ENCODE results near the gene PLAGL1.
"Not testable (repeated sequence)": the region's sequence is repeated elsewhere in the genome, so short reads cannot be mapped to it uniquely, and the experiment has no call there.

PLAGL1 gene

DNA sequence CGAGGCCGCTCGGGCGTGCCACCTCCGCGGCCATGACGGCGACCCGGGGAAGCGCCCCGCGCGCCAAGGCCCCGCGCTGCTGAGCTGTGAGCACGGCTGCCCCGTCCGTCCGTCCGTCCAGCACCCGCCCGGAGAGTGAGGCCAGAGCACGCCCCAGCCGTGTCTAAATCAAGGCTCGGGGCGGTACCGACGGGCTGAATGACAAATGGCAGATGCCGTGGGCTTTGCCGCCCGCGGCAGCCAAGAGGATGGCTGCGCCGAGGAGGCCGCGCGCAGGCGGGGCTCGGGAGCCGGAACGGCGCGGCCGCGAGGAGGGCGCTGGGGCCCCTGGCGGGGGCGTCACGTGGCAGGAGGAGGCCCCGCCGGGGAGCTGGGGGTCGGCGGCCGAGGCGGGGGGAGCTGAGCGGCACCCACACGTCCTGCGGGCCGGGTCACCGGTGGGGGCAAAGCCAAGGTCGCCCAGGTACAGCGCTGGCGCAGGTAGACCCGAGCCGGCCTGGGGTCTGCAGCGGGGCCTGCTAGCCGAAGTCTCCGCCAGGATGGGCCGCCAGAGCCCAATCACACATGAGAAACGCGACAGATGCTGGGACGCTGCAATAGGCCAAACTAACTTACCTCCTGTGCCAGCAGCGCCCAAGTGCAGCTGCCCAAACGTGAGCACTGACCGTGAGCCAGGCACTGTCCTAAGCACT lies at the start of gene PLAGL1:
TSS of gene PLAGL1 (minus strand) at position 140 of the 692 bp plus-strand sequence. CDS start 60,123 bp downstream, outside the sequence.
- DNase-seq, result peak; percentile 54

GRCh38 chr6:144055121-144055931 lies 47.3 kb upstream of the PLAGL1 start:
- DNase-seq, result no peak

DNA sequence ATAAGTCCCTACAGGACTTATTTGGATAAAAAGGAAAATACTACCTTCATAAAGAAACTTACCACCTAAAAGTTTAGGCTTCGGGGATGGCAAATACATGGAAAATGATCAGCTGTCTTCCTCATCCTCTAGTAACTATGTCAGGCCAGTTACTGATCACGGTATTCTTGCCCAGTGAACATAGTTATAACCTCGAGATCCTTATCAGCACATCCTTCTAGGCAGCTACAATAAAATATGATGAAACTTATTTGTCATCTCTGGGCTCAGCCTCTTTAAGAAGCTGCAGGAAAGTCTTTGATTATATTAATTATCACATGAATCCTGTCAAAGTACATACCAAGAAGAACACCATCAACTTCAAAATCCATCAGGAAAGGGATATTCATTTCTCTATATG lies 45.5 kb upstream of the PLAGL1 start:
- DNase-seq, result no peak

DNA sequence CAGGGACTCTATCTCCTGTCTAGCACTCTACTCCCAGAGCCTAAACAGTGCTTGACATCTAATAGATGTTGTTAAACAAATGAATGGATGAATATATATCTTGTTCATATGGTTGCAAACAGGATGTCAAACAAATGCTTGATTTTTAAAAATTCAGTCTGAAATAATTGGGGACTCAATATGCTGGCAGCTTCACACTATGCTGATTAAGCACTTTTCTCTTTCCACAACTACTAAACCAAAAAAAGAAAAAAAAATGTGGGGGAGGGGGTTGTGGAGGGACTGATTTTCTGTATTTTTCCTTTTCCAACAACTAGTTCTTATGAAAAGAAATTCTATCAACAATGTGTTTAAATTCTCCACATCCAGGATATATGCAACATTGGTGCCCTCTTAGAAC lies 44.4 kb upstream of the PLAGL1 start:
- DNase-seq, result no peak

- no peak for DNase-seq
Observed at GRCh38 chr6:144049386-144049785, 41.3 kb upstream of the PLAGL1 start.

- no peak for DNase-seq
Observed at GRCh38 chr6:144047688-144048087, 39.6 kb upstream of the PLAGL1 start.

GRCh38 chr6:144046672-144047071 lies 38.6 kb upstream of the PLAGL1 start:
- not testable (repeated sequence) for DNase-seq

DNA sequence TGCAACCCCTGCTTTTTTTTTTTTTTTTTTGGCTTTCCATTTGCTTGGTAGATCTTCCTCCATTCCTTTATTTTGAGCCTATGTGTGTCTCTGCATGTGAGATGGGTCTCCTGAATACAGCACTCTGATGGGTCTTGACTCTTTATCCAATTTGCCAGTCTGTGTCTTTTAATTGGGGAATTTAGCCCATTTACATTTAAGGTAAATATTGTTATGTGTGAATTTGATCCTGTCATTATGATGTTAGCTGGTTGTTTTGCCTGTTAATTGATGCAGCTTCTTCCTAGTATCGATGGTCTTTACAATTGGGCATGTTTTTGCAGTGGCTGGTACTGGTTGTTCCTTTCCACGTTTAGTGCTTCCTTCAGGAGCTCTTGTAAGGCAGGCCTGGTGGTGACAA lies 36.9 kb upstream of the PLAGL1 start:
- not testable (repeated sequence) for DNase-seq

GRCh38 chr6:144036835-144037195 lies 28.8 kb upstream of the PLAGL1 start:
- DNase-seq, result no peak

- no peak for DNase-seq
Observed at GRCh38 chr6:144036064-144036834, 28.2 kb upstream of the PLAGL1 start.

- no peak for DNase-seq
Observed at GRCh38 chr6:144035416-144035815, 27.4 kb upstream of the PLAGL1 start.

- DNase-seq, result no peak
Observed at GRCh38 chr6:144033816-144034735, 26.0 kb upstream of the PLAGL1 start.

DNA sequence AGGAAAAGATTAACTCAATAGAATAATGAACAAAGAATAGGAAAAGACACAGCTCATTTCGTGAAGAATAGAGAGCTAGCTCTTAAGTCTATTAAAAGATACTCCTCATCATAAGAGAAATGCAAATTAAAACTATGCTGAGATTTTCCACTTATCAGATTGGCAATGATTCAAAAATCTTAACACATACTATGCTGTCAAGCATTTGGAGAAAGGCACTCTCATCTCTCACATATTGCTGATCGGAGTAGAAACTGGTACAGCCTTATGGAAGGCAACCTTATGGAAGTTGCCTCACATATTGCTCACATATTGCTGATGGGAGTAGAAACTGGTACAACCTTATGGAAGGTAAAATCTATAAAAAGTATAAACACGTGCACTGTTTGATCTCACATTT lies 21.4 kb upstream of the PLAGL1 start:
- no peak for DNase-seq

DNA sequence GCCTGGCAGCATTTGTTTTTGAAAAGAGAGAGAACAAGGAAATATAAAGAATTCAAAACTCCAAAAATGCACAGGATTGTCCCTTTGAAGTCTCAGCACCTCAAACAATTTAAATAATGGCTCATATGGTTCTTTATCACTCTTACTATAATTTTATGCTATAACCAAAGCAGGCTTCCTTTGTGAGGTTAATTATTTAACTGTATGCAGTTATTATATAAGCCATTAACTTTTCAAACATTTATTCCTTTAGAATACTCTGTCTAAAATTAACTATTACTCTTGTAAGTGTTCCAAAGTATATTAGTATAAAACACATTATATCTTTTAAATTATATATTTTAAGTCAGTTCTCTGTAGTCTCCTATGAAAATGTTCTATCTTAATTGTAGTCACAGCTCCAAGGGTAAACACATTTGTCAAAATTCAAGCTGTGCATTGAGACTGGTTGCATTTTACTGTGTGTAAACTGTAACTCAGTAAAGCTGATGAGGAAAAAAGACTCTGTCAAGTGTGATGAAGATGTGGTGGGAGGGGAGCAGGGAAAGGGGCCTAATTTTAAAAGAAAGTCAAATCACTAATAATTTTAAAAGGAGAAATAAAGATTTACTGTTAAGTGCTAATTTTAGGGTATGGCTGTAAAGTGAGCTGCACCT lies 20.0 kb upstream of the PLAGL1 start:
- DNase-seq, result no peak

DNA sequence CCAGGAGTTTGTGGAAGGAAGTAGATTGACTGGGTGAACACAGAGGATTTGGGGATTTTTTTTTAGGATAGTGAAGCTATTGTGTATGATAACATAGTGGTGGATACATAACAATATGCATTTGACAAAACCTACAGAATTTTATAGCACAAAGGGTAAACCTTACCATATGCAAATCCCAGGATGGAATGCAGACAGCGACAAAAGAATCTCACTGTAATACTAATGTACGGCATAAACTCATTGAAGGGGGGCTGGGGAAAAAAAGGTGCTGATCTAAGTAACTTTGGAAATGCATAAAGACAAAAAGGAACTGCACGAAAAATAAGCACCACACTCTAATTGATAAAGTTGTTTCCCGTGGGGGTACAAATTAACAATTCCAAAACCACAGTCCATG lies 15.2 kb upstream of the PLAGL1 start:
- DNase-seq, result no peak

DNA sequence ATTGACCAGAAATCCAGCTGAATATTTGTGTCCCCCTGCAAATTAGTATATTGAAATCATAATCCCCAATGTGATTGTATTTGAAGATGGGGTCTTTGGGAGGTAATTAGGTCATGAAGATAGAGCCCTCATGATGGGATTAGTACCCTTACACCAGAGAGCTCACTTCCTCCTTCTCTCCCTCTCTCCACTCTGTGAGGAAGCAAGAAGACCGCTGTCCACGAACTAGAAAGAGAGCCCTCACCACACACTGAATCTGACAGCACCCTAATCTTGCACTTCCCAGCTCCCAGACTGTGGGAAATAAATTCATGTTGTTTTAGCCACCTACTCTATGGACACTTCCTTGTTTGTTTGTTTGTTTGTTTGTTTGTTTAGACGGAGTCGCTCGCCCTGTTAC lies 11.9 kb upstream of the PLAGL1 start:
- no peak for DNase-seq

DNA sequence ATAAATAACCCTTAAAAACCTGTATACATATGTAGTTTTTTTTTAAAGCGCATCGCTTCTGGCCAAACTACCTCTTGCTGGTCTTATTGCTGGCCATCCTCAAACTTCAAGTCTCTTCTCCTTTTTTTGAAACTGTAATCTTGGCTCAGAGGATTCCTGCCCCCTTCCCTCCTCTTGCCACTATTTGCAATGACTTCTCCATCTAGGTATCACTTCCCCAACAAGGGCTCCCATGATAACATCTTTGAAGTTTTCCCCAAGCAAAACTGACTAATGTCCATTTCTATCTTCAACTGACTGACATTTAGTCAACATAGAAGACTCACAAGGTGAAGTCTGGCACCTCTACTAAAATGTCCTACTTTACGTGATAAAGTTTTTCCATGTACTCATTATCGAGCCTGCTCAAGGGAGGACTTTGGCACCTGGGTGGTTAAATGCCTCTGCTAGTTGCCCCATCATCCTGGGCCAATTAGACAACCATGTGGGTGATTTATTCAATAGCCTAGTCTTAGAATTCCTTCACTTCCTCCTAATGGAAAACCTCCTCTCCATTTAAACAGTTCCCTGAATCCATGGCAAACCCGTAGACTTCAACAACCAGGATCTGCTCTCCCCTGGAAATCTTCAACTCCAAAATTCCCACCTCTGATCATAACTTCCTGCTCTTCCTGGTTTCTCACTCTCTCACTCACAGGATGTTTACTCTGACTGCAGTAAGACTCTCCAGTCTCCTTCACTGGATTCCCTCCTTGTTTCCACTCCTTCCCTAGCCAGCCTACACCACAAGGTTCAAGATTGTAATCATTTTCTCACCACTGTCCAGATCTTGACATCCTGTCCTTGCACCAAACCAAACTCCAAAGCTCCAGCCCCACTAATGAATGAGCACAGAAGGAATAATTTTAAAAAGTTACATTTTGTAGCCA lies 9.4 kb upstream of the PLAGL1 start:
- no peak for DNase-seq

- peak; percentile 77 for DNase-seq
Observed at GRCh38 chr6:144013486-144013909, 5.4 kb upstream of the PLAGL1 start.

- DNase-seq, result no peak
Observed at GRCh38 chr6:144012534-144012933, 4.5 kb upstream of the PLAGL1 start.

DNA sequence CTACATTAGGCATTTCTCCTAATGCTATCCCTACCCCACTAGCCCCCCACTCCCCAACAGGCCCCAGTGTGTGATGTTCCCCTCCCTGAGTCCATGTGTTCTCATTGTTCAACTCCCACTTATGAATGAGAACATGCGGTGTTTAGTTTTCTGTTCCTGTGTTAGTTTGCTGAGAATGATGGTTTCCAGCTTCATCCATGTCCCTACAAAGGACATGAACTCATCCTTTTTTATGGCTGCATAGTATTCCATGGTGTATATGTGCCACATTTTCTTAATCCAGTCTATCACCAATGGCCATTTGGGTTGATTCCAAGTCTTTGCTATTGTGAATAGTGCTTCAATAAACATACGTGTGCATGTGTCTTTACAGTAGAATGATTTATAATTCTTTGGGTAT lies 1.6 kb upstream of the PLAGL1 start:
- not testable (repeated sequence) for DNase-seq

DNA sequence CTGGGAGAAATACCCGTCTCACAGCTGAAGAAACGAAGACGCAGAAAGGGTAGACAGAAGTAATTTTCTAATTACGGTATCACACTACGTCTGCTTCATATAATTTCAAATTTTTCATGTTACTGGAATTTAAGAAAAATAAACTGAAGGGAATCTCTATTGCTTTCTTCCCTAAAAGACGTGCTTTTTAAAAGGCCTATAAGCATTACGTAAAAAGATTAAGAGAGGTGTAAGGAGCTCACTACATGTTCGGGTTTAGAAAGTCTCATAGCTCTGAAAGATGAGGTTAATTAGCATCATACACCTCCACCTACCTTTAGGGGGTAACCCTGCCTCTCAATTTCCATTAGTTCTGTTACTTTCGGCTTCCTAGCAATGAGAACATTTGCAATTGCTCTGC lies 787 bp upstream of the PLAGL1 start:
- no peak for DNase-seq
